H9 (cell line): ENCODE data around the gene TSGA10IP. TPM values are rescaled to one million over a fixed set of nuclear protein-coding genes. Genes with fewer than 3 reads are reported as not detected.

Experiments used
- DNase-seq: peaks from one replicate; pipeline ENCODE4 v3.0.0-alpha.2; 2017
- H2AFZ ChIP-seq: one replicate; pipeline ENCODE4 v1.6.1; 2013; ENCODE audit warnings: mild to moderate bottlenecking, low read length, control low read depth, moderate library complexity
- H2AK5ac ChIP-seq: 2 replicates; pipeline ENCODE4 v1.6.1; 2013; ENCODE audit warnings: low read length, control low read depth, mixed read lengths; ENCODE audit not compliant: insufficient read length
- H2BK120ac ChIP-seq: one replicate; pipeline ENCODE4 v1.6.1; 2013; ENCODE audit warnings: low read depth, mild to moderate bottlenecking, low read length, control low read depth, inconsistent platforms; ENCODE audit not compliant: poor library complexity, severe bottlenecking
- H2BK12ac ChIP-seq: 2 replicates; pipeline ENCODE4 v1.6.1; 2013; ENCODE audit warnings: low read length, control low read depth, mixed read lengths, low read depth; ENCODE audit not compliant: insufficient read length
- H2BK15ac ChIP-seq: 2 replicates; pipeline ENCODE4 v1.6.1; 2013; ENCODE audit warnings: low read depth, low read length, control low read depth
- H2BK20ac ChIP-seq: one replicate; pipeline ENCODE4 v1.6.1; 2013; ENCODE audit warnings: low read depth, mild to moderate bottlenecking, low read length, control low read depth, inconsistent platforms; ENCODE audit not compliant: poor library complexity, severe bottlenecking
- H2BK5ac ChIP-seq: 2 replicates; pipeline ENCODE4 v1.6.1; 2013; ENCODE audit warnings: low read length, control low read depth, mixed read lengths; ENCODE audit not compliant: insufficient read length
- H3K14ac ChIP-seq: 2 replicates; pipeline ENCODE4 v1.6.1; 2013; ENCODE audit warnings: low read length, control low read depth; ENCODE audit not compliant: insufficient read depth
- H3K18ac ChIP-seq: 2 replicates; pipeline ENCODE4 v1.6.1; 2013; ENCODE audit warnings: low read depth, mild to moderate bottlenecking, mixed read lengths, low read length, control low read depth; ENCODE audit not compliant: insufficient read length
- H3K23ac ChIP-seq: 2 replicates; pipeline ENCODE4 v1.6.1; 2013; ENCODE audit warnings: low read length, control low read depth, mixed read lengths, low read depth; ENCODE audit not compliant: insufficient read length
- H3K23me2 ChIP-seq: 2 replicates; pipeline ENCODE4 v1.6.1; 2013; ENCODE audit warnings: low read depth, mild to moderate bottlenecking, mixed read lengths, low read length, control low read depth; ENCODE audit not compliant: insufficient read length, poor library complexity, severe bottlenecking
- H3K27ac ChIP-seq: 2 replicates; pipeline ENCODE4 v1.5.1; 2013; ENCODE audit warnings: low read length, control low read depth, mixed read lengths, low read depth; ENCODE audit not compliant: insufficient read length
- H3K27me3 ChIP-seq: 2 replicates; pipeline ENCODE4 v1.6.1; 2013; ENCODE audit warnings: low read length, control low read depth, inconsistent platforms; ENCODE audit not compliant: insufficient read depth
- H3K4ac ChIP-seq: 2 replicates; pipeline ENCODE4 v1.6.1; 2013; ENCODE audit warnings: low read depth, mild to moderate bottlenecking, control low read depth, inconsistent platforms, low read length, moderate library complexity
- H3K4me1 ChIP-seq: 2 replicates; pipeline ENCODE4 v1.6.1; 2013; ENCODE audit warnings: low read length, control low read depth, inconsistent platforms; ENCODE audit not compliant: insufficient read depth
- H3K4me2 ChIP-seq: 2 replicates; pipeline ENCODE4 v1.6.1; 2013; ENCODE audit warnings: low read length, control low read depth, mixed read lengths; ENCODE audit not compliant: insufficient read length, insufficient read depth
- H3K56ac ChIP-seq: 2 replicates; pipeline ENCODE4 v1.6.1; 2013; ENCODE audit warnings: low read depth, mild to moderate bottlenecking, mixed read lengths, low read length, control low read depth; ENCODE audit not compliant: insufficient read length
- H3K79me1 ChIP-seq: 2 replicates; pipeline ENCODE4 v1.6.1; 2013; ENCODE audit warnings: low read depth, mild to moderate bottlenecking, moderate library complexity, low read length, control low read depth, inconsistent platforms; ENCODE audit not compliant: insufficient read depth, poor library complexity, severe bottlenecking
- H3K79me2 ChIP-seq: 2 replicates; pipeline ENCODE4 v1.6.1; 2013; ENCODE audit warnings: low read length, control low read depth, inconsistent platforms; ENCODE audit not compliant: insufficient read depth
- H3K9ac ChIP-seq: 2 replicates; pipeline ENCODE4 v1.6.1; 2013; ENCODE audit warnings: low read length, control low read depth, mixed read lengths; ENCODE audit not compliant: insufficient read length; ENCODE audit errors: extremely low read depth
- H3K9me3 ChIP-seq: one replicate; pipeline ENCODE4 v1.6.1; 2013; ENCODE audit warnings: low read depth, low read length, inconsistent platforms; ENCODE audit not compliant: control insufficient read depth
- H3T11ph ChIP-seq: one replicate; pipeline ENCODE4 v1.6.1; 2013; ENCODE audit warnings: mild to moderate bottlenecking, low read length, control low read depth, inconsistent platforms
- H4K20me1 ChIP-seq: one replicate; pipeline ENCODE4 v1.6.1; 2013; ENCODE audit not compliant: control insufficient read depth, insufficient read length, insufficient read depth
- H4K5ac ChIP-seq: 2 replicates; pipeline ENCODE4 v1.6.1; 2013; ENCODE audit warnings: low read depth, mild to moderate bottlenecking, mixed read lengths, low read length, control low read depth; ENCODE audit not compliant: insufficient read length
- H4K8ac ChIP-seq: replicated peaks from 2 replicates; pipeline ENCODE4 v1.6.1; 2013; ENCODE audit warnings: low read length, control low read depth, mixed read lengths, low read depth; ENCODE audit not compliant: insufficient read length
- H4K91ac ChIP-seq: 2 replicates; pipeline ENCODE4 v1.6.1; 2013; ENCODE audit warnings: low read depth, mild to moderate bottlenecking, moderate library complexity, mixed read lengths, low read length, control low read depth; ENCODE audit not compliant: insufficient read length
- H3K27ac Mint-ChIP-seq, 3 experiments: 2 replicates in 2 of 3; 3 replicates in 1 of 3; pipeline ENCODE4 v1.8.0; 2020 to 2021; ENCODE audit warnings: mixed read lengths in 3 of 3, mild to moderate bottlenecking in 1 of 3, moderate library complexity in 1 of 3
- H3K27me3 Mint-ChIP-seq: 2 replicates; pipeline ENCODE4 v1.8.0; 2021; ENCODE audit warnings: low read depth, mild to moderate bottlenecking, moderate library complexity, mixed read lengths
- H3K36me3 Mint-ChIP-seq, 3 experiments: 2 replicates in 2 of 3; 3 replicates in 1 of 3; pipeline ENCODE4 v1.8.0; 2020 to 2021; ENCODE audit warnings: low read depth in 3 of 3, mixed read lengths in 3 of 3; ENCODE audit not compliant: insufficient read depth in 1 of 3
- H3K4me1 Mint-ChIP-seq, 2 experiments: 2 replicates each; pipeline ENCODE4 v1.8.0; 2020; ENCODE audit warnings: mixed read lengths in 2 of 2
- H3K4me3 Mint-ChIP-seq, 2 experiments: 2 replicates in 1 of 2; 3 replicates in 1 of 2; pipeline ENCODE4 v1.8.0; 2020 to 2021; ENCODE audit warnings: mild to moderate bottlenecking in 2 of 2, mixed read lengths in 2 of 2, moderate library complexity in 1 of 2
- H3K9me3 Mint-ChIP-seq, 2 experiments: 2 replicates in 1 of 2; 3 replicates in 1 of 2; pipeline ENCODE4 v1.8.0; 2020; ENCODE audit warnings: mild to moderate bottlenecking in 2 of 2, mixed read lengths in 2 of 2, moderate library complexity in 1 of 2
- CTCF ChIP-seq: fragments of 200-600 bp; sonication (generic); conservative IDR thresholded peaks from 3 replicates; pipeline ENCODE4 v1.8.0; 2021; ENCODE audit warnings: antibody characterized with exemption, mild to moderate bottlenecking
- WGBS: extraction: QIAGEN DNeasy Blood & Tissue Kit; methylation state at CpG from one replicate; pipeline ENCODE4 v1.1.7; 2013; ENCODE audit warnings: missing lambda C conversion rate, low lambda C conversion rate, mixed read lengths; ENCODE audit not compliant: insufficient read length; ENCODE audit errors: extremely low coverage; 5-methylcytosine and 5-hydroxymethylcytosine counted together
- total RNA-seq: library from RNA; stranded (reverse); gene quantifications from 2 replicates; pipeline ENCODE4 v1.2.1, GENCODE V29; 2021

Gene TSGA10IP
- total RNA-seq, 1 experiment from 2014 or later = 2.2 TPM

- H3K4me3 Mint-ChIP-seq = peak overlapping the region in 1 of 2 experiments; percentile 49; a peak in 1 of 5 replicates
- peaks cover 23 to 29% of the 10 kb centered on the region in 2 experiments for H3K4me1 Mint-ChIP-seq
- no CpG with 5 or more reads among the region's 10 CpGs for WGBS
Observed at GRCh38 chr11:65915101-65915820, 30.0 kb upstream of the TSGA10IP start.

More at GRCh38 chr11:65915101-65915820, 30.0 kb upstream of the TSGA10IP start:
- Histone ChIP-seq H3K56ac (no peak overlapping the region), H2AK5ac (no peak overlapping the region), H3K4ac (no peak overlapping the region), H3T11ph (no peak overlapping the region), H4K5ac (no peak overlapping the region), H3K23me2 (peaks cover 10% of the 10 kb centered on the region), H3K14ac (no peak overlapping the region), H3K23ac (no peak overlapping the region), H3K4me2 (no peak overlapping the region), H3K9ac (no peak overlapping the region), H4K20me1 (no peaks in the 10 kb centered on the region), H4K91ac (no peak overlapping the region), H3K27me3 (no peaks in the 10 kb centered on the region), H2BK5ac (no peak overlapping the region), H3K18ac (no peak overlapping the region), H2BK120ac (no peak overlapping the region), H3K79me2 (no peaks in the 10 kb centered on the region), H2BK15ac (no peak overlapping the region), H3K4me1 (no peaks in the 10 kb centered on the region; the same call in 1 of the 2 replicates), H2BK12ac (no peak overlapping the region), H4K8ac (no peak overlapping the region), H3K27ac (no peak overlapping the region), H3K9me3 (no peaks in the 10 kb centered on the region), H2AFZ (no peak overlapping the region), H2BK20ac (no peak overlapping the region), H3K79me1 (no peaks in the 10 kb centered on the region)
- no peak for TF ChIP-seq CTCF
- no peak for DNase-seq
- Mint-ChIP-seq H3K27me3 (peaks cover 15% of the 10 kb centered on the region), H3K36me3 (peaks cover 0 to 7% (median 5%) of the 10 kb centered on the region in 3 experiments; a peak in 5 of 7 replicates), H3K27ac (peak overlapping the region in 2 of 3 experiments; percentile 84 to 85; a peak in 5 of 7 replicates), H3K9me3 (no peaks in the 10 kb centered on the region; a peak in 1 of 5 replicates)
